Measurements from ENCODE around the gene SLFN12.
A peak's percentile ranks its signal among the peaks of the same experiment; 100 is the strongest.

SLFN12 gene

GRCh38 chr17:35373534-35373983, 58.7 kb downstream of the SLFN12 start, which contains the start of gene SLFN11:
Gene SLFN11 (minus strand): TSS chr17:35373621. CDS start chr17:35363807, 9,814 bp downstream.
- TF ChIP-seq CTCF (IDR thresholded peaks at IDR 0.05; ENCODE audit: insufficient read depth, low read depth, low read length, missing control alignments) = no peak
- DNase-seq (ENCODE audit: low read depth) = peak; percentile 83
- H3K4me3 ChIP-seq (ENCODE audit: low read depth, low read length) = peak within 1 kb of the TSS; percentile 72

- TF ChIP-seq CTCF (IDR thresholded peaks at IDR 0.05; ENCODE audit: insufficient read depth, low read depth, low read length, missing control alignments) = no peak
- DNase-seq (ENCODE audit: low read depth) = peak; percentile 46
- H3K4me3 ChIP-seq (ENCODE audit: low read depth, low read length) = peak overlapping the region; percentile 72
Observed at GRCh38 chr17:35372846-35373533, 59.3 kb downstream of the SLFN12 start.

- H3K4me3 ChIP-seq (ENCODE audit: low read depth, low read length) = peak overlapping the region; percentile 72
- TF ChIP-seq CTCF (IDR thresholded peaks at IDR 0.05; ENCODE audit: insufficient read depth, low read depth, low read length, missing control alignments) = no peak
- DNase-seq (ENCODE audit: low read depth) = no peak
Observed at GRCh38 chr17:35371934-35372333, 60.4 kb downstream of the SLFN12 start.

GRCh38 chr17:35368081-35368830, 64.0 kb downstream of the SLFN12 start:
- H3K4me3 ChIP-seq (ENCODE audit: low read depth, low read length) = peak overlapping the region; percentile 33
- DNase-seq (ENCODE audit: low read depth) = peak; percentile 87
- no peak for TF ChIP-seq CTCF (IDR thresholded peaks at IDR 0.05; ENCODE audit: insufficient read depth, low read depth, low read length, missing control alignments)

GRCh38 chr17:35361027-35361426, 71.3 kb downstream of the SLFN12 start:
- no peak overlapping the region for H3K4me3 ChIP-seq (ENCODE audit: low read depth, low read length)
- no peak for DNase-seq (ENCODE audit: low read depth)

More at GRCh38 chr17:35361027-35361426, 71.3 kb downstream of the SLFN12 start:
- TF ChIP-seq CTCF (IDR thresholded peaks at IDR 0.05; ENCODE audit: insufficient read depth, low read depth, low read length, missing control alignments) = no peak
